BLaER1 (cell line): ENCODE results near the gene PPP1R36.
"Not testable (repeated sequence)": the region's sequence is repeated elsewhere in the genome, so short reads cannot be mapped to it uniquely, and the experiment has no call there.

Experiments
- H3K27ac ChIP-seq: shearing (Covaris generic); formaldehyde crosslinking; 2 replicates; pipeline ENCODE4 v1.8.1; 2022
- H3K27me3 ChIP-seq: shearing (Covaris generic); formaldehyde crosslinking; 2 replicates; pipeline ENCODE4 v1.8.1; 2022
- H3K36me3 ChIP-seq: shearing (Covaris generic); formaldehyde crosslinking; 2 replicates; pipeline ENCODE4 v1.8.1; 2022
- H3K4me1 ChIP-seq: shearing (Covaris generic); formaldehyde crosslinking; 2 replicates; pipeline ENCODE4 v1.8.1; 2022
- H3K4me2 ChIP-seq: shearing (Covaris generic); formaldehyde crosslinking; 2 replicates; pipeline ENCODE4 v1.8.1; 2022
- H3K4me3 ChIP-seq: shearing (Covaris generic); formaldehyde crosslinking; 2 replicates; pipeline ENCODE4 v1.8.1; 2022
- H3K9ac ChIP-seq: shearing (Covaris generic); formaldehyde crosslinking; 2 replicates; pipeline ENCODE4 v1.8.1; 2022
- H3K9me3 ChIP-seq: shearing (Covaris generic); formaldehyde crosslinking; 2 replicates; pipeline ENCODE4 v1.8.1; 2022
- H4K20me1 ChIP-seq: shearing (Covaris generic); formaldehyde crosslinking; 2 replicates; pipeline ENCODE4 v1.8.1; 2022
- Cebpa-rat ChIP-seq: shearing (Covaris generic); IDR thresholded peaks from 2 replicates; pipeline ENCODE4 v1.8.1; 2022

The PPP1R36 gene

DNA sequence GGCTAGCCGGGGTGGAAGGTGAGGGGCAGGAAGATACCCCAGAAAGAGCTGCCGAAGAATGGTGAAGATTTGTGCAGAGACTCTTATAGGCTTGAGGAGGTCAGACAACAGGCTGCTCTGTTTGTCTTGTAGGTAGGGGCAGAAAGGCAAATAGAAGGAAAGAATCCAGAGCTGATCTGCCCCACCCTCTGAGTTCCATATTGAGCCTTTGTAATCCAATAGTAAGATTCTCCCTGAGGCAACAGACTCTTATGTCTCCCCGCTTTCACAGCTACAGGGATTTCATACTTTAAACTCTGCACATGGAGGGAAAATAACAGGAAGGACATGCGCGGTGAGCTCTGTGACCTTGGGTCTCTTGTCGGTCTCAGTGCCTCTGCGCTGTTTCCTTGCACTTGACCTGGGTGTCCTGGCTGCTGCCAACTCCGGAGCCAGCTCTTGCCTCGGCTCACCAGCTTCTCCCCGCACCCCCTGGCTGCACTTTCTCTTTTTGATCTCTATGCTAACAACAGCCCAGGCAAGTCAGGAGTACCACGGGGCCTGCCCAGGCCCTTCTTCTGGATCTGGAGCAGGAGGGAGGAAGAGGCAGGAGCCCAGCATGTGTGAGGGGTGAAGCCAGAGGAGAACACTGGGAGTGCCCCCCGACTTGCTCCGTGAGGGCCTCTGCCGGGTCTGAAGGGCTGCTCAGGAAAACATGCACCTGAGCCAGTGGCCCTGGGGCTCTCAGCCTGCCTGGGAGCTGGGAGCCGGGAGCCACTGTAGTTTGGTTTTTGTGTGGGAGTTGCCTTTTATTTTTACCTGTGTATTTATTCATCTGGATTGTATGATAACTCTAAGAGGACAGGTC, 75.8 kb downstream of the PPP1R36 start:
- H3K27ac ChIP-seq = no peak overlapping the region
- H3K4me2 ChIP-seq = no peak overlapping the region
- peaks cover 18% of the 10 kb centered on the region for H3K4me1 ChIP-seq
- no peaks in the 10 kb centered on the region for H3K27me3 ChIP-seq
- no peaks in the 10 kb centered on the region for H3K36me3 ChIP-seq
- no peak for TF ChIP-seq Cebpa-rat
- H3K4me3 ChIP-seq = no peak overlapping the region
- no peaks in the 10 kb centered on the region for H3K9me3 ChIP-seq
- no peaks in the 10 kb centered on the region for H4K20me1 ChIP-seq
- H3K9ac ChIP-seq = no peak overlapping the region

DNA sequence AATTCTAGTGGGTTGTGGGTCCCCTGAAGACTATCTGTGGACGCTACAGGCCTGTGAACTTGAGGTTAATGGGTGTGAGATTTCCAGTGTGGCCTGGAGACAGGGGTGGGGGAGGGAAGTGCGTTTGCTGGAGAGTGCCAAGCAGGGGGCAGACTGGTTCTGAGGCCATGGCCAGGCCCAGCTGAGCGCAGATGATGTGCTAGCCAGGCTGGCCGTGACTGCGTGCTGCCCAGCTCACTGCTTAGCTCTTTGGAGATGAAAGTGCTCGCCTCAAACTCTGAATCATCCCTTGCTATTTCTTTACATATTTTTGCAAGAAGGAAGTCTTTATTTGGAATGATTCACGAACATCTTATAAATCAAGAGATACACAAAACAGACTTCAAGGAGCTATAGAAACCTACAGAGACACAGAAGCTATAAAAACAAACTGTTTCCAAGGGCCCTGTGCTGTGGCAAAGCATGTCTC, 79.2 kb downstream of the PPP1R36 start:
- H3K36me3 ChIP-seq = no peaks in the 10 kb centered on the region
- no peak for TF ChIP-seq Cebpa-rat
- peaks cover 6% of the 10 kb centered on the region; the same call in 1 of the 2 replicates for H3K9me3 ChIP-seq
- no peak overlapping the region for H3K4me2 ChIP-seq
- no peak overlapping the region for H3K27ac ChIP-seq
- H3K27me3 ChIP-seq = no peaks in the 10 kb centered on the region
- H3K4me1 ChIP-seq = peaks cover 8% of the 10 kb centered on the region
- H3K4me3 ChIP-seq = no peak overlapping the region
- no peaks in the 10 kb centered on the region for H4K20me1 ChIP-seq
- H3K9ac ChIP-seq = no peak overlapping the region

DNA sequence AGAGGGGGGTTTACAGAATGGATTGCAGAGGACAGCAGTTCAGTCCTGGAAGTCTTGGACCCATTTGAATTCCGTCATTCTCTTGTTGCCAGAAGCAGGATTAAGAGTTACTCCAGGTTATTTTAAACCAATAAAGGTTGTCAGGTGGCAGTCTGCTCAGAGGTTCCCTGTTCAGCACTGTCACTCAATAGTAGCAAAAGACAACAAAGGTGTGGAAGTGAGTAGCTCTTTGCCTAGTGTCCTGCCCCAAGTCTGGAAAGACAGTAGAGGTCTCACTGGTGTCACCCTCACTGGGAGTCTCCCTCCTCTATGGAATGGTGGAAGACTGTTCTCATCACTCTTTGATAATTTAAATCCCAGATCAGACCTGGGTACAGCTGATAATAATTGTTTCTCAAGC, 81.0 kb downstream of the PPP1R36 start:
- Histone ChIP-seq H3K36me3 (no peaks in the 10 kb centered on the region), H3K27ac (no peak overlapping the region), H3K4me3 (no peak overlapping the region), H3K4me2 (no peak overlapping the region), H3K9ac (no peak overlapping the region), H3K27me3 (no peaks in the 10 kb centered on the region), H4K20me1 (no peaks in the 10 kb centered on the region), H3K4me1 (peaks cover 7% of the 10 kb centered on the region), H3K9me3 (peaks cover 6% of the 10 kb centered on the region; the same call in 1 of the 2 replicates)
- no peak for TF ChIP-seq Cebpa-rat

DNA sequence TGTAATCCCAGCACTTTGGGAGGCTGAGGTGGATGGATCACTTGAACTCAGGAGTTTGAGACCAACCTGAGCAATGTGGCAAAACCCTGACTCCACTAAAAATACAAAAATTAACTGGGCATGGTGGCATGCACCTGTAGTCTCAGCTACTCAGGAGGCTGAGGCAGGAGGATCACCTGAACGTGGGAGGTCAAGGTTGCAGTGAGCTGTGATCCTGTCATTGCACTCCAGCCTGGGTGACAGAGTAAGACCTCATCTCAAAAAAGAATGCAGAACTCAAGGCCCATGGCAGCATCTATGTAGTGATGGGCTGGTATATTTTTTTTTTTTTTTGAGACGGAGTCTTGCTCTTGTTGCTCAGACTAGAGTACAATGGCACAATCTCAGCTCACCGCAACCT, 81.5 kb downstream of the PPP1R36 start:
- not testable (repeated sequence) for H3K9me3 ChIP-seq, H3K4me2 ChIP-seq

DNA sequence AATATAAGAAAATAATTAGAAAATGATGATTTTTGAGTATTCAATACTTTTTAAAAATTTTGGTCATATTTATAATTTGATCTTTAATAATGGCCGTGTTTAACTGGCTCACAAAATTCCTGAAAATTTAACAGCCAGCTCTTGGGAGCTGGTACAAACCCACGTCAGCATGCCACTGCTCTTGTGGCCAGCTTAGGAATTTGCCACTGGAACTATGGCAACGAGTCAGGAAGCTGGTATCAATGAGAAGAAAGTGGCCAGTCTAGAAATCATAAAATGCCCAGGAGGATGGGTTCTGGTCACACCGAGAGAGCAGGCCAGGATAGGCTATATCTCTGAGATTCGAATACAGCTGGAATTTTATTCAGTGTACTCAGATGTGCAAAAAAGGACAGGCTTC, 82.3 kb downstream of the PPP1R36 start:
- H3K9me3 ChIP-seq = peaks cover 6% of the 10 kb centered on the region; the same call in 1 of the 2 replicates
- H3K27ac ChIP-seq = 0 out of 2 replicates have a peak overlapping the region, but pooled peaks have one; percentile 2
- H3K4me1 ChIP-seq = peaks cover 12% of the 10 kb centered on the region
- H3K36me3 ChIP-seq = no peaks in the 10 kb centered on the region
- H3K27me3 ChIP-seq = no peaks in the 10 kb centered on the region
- TF ChIP-seq Cebpa-rat = no peak
- H4K20me1 ChIP-seq = no peaks in the 10 kb centered on the region
- H3K4me3 ChIP-seq = no peak overlapping the region
- H3K9ac ChIP-seq = no peak overlapping the region
- peak overlapping the region; percentile 29; the same call in 1 of the 2 replicates for H3K4me2 ChIP-seq

More for the DNA sequence above, 81.5 kb downstream of the PPP1R36 start:
- not testable (repeated sequence) for H3K4me3 ChIP-seq, H3K27me3 ChIP-seq, H3K36me3 ChIP-seq, H3K4me1 ChIP-seq, H3K27ac ChIP-seq, H3K9ac ChIP-seq, H4K20me1 ChIP-seq

DNA sequence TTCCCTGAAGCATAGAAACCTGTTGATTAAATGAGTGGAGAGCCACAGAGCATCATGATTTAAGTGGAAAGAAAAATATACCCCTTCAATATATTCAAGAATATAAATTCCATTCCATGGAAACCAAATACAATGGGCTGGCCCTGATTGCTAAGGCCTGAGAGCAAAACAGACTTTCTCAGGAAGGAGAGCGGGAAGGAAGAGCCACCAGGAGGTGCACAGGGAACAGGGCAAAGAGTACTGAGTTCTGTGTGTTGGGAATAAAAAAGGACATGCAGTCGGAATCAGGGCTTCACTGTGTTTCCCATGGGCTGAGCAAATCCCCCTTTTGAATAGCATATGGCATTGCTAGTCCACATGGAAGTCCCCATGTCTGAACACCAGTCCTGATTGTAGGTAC, 84.8 kb downstream of the PPP1R36 start:
- no peaks in the 10 kb centered on the region for H4K20me1 ChIP-seq
- H3K27me3 ChIP-seq = no peaks in the 10 kb centered on the region
- TF ChIP-seq Cebpa-rat = no peak
- no peak overlapping the region for H3K4me2 ChIP-seq
- H3K27ac ChIP-seq = no peak overlapping the region
- H3K4me3 ChIP-seq = no peak overlapping the region
- H3K4me1 ChIP-seq = peaks cover 12% of the 10 kb centered on the region
- H3K36me3 ChIP-seq = no peaks in the 10 kb centered on the region
- H3K9me3 ChIP-seq = peaks cover 6% of the 10 kb centered on the region; the same call in 1 of the 2 replicates
- H3K9ac ChIP-seq = no peak overlapping the region

DNA sequence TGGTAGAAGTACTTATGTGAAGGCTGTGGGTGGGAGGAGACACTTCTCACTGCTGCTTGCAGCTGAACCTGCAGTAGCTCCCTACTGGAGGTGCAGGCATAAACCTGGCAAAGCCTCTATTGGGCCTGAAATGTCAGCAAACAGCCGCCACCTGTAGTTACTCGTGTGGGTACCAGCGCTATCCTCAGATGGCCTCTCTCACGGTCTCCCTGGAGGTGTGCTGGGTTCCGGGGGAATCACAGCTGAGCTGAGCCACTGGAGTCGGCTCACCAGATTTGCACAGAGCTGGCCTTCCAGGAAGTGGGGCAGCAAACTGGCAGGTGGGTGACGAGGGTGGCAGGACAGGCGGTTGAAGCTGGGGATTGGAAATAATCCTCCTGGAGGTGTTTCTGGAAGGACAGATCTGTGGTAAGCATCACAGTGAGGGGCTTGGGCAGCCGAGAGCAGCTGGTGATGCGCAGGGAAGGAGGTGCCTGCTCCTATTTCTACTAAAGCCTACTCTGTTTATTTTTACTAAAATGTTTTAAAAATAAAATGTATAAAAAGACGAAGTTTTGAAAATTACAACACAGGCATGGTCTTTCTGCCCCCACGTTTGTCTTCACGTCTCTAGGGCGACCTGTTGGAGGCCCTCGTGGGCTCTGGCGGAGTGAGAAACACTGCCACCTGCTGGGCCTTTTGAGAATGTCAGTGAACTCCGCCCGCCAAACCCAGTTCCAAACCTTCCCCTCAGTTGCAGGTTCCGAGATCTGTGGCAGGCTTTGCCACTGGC, 86.6 kb downstream of the PPP1R36 start:
- TF ChIP-seq Cebpa-rat = no peak
- no peak overlapping the region for H3K27ac ChIP-seq
- peaks cover 6% of the 10 kb centered on the region; the same call in 1 of the 2 replicates for H3K9me3 ChIP-seq
- no peak overlapping the region for H3K4me2 ChIP-seq
- H4K20me1 ChIP-seq = no peaks in the 10 kb centered on the region
- H3K27me3 ChIP-seq = no peaks in the 10 kb centered on the region
- H3K9ac ChIP-seq = no peak overlapping the region
- H3K4me3 ChIP-seq = no peak overlapping the region
- H3K36me3 ChIP-seq = no peaks in the 10 kb centered on the region
- peaks cover 12% of the 10 kb centered on the region for H3K4me1 ChIP-seq

DNA sequence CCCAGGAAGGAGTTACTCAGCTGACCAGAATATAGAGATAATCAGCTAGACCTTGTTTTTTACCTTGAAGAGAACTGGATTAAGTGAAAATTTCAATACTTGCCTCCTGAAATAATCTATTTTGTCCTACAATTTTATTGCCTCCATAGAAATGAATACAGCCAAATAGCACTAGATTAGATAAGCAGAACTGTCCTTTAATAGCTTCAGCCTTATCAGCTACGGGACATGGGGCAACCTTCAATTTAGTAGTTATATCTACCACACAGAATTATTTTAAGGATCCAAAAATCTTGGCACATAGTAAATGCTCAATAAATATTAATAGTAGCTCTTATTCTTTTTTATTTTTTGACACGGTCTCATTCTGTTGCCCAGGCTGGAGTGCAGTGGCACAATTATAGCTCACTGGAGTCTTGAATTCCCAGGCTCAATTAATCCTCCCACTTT, 87.2 kb downstream of the PPP1R36 start:
- no peak for TF ChIP-seq Cebpa-rat
- Histone ChIP-seq H3K4me2 (no peak overlapping the region), H3K9ac (no peak overlapping the region), H3K9me3 (peaks cover 6% of the 10 kb centered on the region; the same call in 1 of the 2 replicates), H3K27me3 (no peaks in the 10 kb centered on the region), H3K4me1 (peaks cover 12% of the 10 kb centered on the region), H3K36me3 (no peaks in the 10 kb centered on the region), H3K27ac (no peak overlapping the region), H3K4me3 (no peak overlapping the region), H4K20me1 (no peaks in the 10 kb centered on the region)

DNA sequence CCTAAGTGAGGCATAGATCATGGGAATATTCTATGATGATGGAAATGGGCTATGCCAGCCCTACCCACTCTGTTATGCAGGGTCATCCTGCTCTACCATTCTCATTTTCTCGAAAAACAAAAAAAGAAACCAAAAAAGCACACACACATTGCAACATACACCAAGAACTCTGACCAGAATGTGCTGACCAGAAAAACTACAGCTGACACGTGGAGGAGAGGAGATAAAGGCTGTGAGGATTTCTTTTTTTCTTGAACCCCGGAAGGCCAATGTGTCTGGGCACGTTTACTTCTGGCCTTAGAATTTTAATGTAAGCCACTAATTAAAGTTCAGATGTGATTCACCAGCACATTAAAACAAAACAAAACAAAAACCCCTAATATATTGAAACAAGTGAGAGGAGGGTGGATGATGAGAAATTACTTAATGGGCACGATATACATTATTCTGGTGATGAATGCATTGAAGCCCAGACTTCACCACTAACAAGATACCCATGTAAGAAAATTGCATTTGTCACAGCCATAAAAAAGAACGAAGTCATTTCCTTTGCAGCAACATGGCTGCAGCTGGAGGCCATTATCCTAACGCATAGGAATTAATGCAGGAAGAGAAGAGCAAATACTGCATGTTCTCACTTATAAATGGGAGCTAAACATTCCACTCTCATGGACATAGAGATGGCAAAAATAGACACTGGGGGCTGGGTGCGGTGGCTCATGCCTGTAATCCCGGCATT, 88.1 kb downstream of the PPP1R36 start:
- no peak overlapping the region for H3K4me2 ChIP-seq
- H4K20me1 ChIP-seq = no peaks in the 10 kb centered on the region
- no peak overlapping the region for H3K27ac ChIP-seq
- H3K36me3 ChIP-seq = no peaks in the 10 kb centered on the region
- H3K9ac ChIP-seq = no peak overlapping the region
- no peaks in the 10 kb centered on the region for H3K27me3 ChIP-seq
- H3K4me1 ChIP-seq = peaks cover 5% of the 10 kb centered on the region; the same call in 1 of the 2 replicates
- TF ChIP-seq Cebpa-rat = no peak
- no peak overlapping the region for H3K4me3 ChIP-seq
- H3K9me3 ChIP-seq = peaks cover 6% of the 10 kb centered on the region; the same call in 1 of the 2 replicates
